Large intestine (tissue), 3 donors: ENCODE measurements around the gene TEKT5. TPM values are rescaled to one million over a fixed set of nuclear protein-coding genes. Genes with fewer than 3 reads are reported as not detected.

Source experiments
- DNase-seq, 2 donors: peaks; one replicate each; pipeline versions ENCODE4 v3.0.0 to v3.0.0-alpha.2; 2013
- H3K27ac ChIP-seq: one replicate; pipeline ENCODE4 v1.5.1; 2013; ENCODE audit warnings: low read length
- H3K27me3 ChIP-seq: 2 replicates; pipeline ENCODE4 v1.6.1; 2013; ENCODE audit warnings: low read length; ENCODE audit not compliant: control insufficient read depth, insufficient read depth
- H3K36me3 ChIP-seq: 2 replicates; pipeline ENCODE4 v1.6.1; 2013; ENCODE audit warnings: low read length; ENCODE audit not compliant: control insufficient read depth, insufficient read depth
- H3K4me1 ChIP-seq: one replicate; pipeline ENCODE4 v1.6.1; 2013; ENCODE audit warnings: low read length; ENCODE audit not compliant: control insufficient read depth, insufficient read depth
- H3K4me3 ChIP-seq: one replicate; pipeline ENCODE4 v1.5.1; 2013; ENCODE audit warnings: low read length
- H3K9me3 ChIP-seq: one replicate; pipeline ENCODE4 v1.6.1; 2013; ENCODE audit warnings: mild to moderate bottlenecking, low read depth, low read length, moderate library complexity; ENCODE audit not compliant: control insufficient read depth
- WGBS: methylation state at CpG from one replicate; pipeline ENCODE4 v1.1.5; 2013; ENCODE audit warnings: low lambda C conversion rate; ENCODE audit not compliant: insufficient coverage; 5-methylcytosine and 5-hydroxymethylcytosine counted together
- polyA plus RNA-seq: library from polyadenylated mRNA; unstranded; fragments of 120-200 nt; gene quantifications from one replicate; pipeline ENCODE4 v1.2.1, GENCODE V29; 2013

Gene TEKT5
- polyA plus RNA-seq, 1 donor, result 0.09 TPM

DNA sequence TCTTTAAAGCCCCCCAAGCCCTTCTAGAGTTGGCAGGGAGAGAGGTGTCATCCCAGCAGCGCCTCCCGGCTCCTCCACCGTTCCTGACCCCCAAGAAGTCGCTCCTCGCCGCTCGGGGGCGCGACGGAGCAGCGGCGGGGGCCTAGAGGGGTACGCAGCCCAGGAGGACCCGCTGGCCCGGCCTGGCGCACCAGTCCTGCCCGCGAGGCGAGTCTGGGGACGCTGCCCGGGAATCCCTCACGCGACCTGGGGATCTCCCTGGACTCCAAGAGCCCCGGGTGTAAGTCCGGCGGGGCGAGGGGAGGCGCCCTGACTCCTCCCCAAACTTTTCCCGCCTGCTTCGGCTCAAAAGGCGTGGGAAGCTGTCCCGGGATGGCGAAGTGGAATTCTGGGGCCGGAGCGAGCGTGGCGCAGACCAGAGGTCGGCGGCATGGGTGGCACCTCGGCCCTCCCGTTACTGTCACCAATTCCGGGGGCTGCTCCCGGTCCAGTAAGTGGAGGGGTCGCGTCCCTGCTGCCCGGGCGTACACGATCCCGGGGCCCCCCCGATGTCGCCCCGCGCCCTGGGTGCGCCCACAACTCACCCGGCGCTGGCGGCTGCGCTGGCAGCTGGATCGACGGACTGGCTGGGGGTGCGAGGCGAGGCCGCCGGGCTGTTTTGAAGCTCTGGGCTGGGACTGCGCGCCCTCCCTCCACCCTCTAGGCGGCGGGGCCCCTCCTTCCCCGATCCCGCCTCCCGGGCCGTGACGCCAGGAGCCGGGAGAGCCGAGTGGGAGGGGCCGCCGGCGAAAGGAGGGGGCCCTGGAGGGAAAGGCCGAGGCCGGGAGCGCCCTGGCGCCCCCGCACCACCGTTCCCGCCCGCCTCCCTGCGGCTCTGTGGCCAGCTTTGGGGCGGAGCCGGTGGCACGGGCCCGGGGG, 114.5 kb downstream of the TEKT5 start, which contains the start of gene EMP2:
Gene EMP2, minus strand, starts transcription at position 634 of the 918 bp plus-strand sequence. CDS start 32,981 bp downstream, outside the sequence.
- peak within 1 kb of the TSS; percentile 45 for H3K27ac ChIP-seq
- peaks cover 2% of the 10 kb centered on the region for H3K27me3 ChIP-seq
- no peaks in the 10 kb centered on the region for H3K9me3 ChIP-seq
- H3K4me1 ChIP-seq, result peaks cover 14% of the 10 kb centered on the region
- H3K4me3 ChIP-seq, result peak within 1 kb of the TSS; percentile 69
- no CpG with 5 or more reads among the region's 91 CpGs for WGBS
- peak; percentile 63 to 80 for DNase-seq
- H3K36me3 ChIP-seq, result no peaks in the 10 kb centered on the region

DNA sequence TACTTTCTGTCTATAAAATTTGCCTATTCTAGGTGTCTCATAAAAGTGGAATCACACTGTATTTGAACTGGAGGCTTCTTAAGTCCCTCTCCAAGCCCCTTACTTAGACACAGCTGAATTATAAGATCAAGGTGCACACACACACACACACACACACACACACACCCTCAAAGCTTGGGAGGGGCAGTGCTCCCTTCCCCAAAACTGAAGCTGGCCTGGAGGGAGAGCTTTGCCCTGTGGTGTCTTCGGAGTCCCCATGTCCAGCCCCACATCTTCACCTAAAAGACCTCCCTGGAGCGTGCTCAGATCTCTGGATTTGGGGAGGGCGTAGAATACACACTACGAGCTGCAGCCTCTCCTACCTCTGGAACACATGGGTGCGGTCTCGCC, 115.2 kb downstream of the TEKT5 start:
- WGBS, result no CpG with 5 or more reads among the region's 6 CpGs
- H3K9me3 ChIP-seq, result no peaks in the 10 kb centered on the region
- H3K27ac ChIP-seq, result no peak overlapping the region
- no peak for DNase-seq
- H3K36me3 ChIP-seq, result no peaks in the 10 kb centered on the region
- H3K27me3 ChIP-seq, result peaks cover 2% of the 10 kb centered on the region
- peaks cover 14% of the 10 kb centered on the region for H3K4me1 ChIP-seq
- H3K4me3 ChIP-seq, result peak overlapping the region; percentile 69

DNA sequence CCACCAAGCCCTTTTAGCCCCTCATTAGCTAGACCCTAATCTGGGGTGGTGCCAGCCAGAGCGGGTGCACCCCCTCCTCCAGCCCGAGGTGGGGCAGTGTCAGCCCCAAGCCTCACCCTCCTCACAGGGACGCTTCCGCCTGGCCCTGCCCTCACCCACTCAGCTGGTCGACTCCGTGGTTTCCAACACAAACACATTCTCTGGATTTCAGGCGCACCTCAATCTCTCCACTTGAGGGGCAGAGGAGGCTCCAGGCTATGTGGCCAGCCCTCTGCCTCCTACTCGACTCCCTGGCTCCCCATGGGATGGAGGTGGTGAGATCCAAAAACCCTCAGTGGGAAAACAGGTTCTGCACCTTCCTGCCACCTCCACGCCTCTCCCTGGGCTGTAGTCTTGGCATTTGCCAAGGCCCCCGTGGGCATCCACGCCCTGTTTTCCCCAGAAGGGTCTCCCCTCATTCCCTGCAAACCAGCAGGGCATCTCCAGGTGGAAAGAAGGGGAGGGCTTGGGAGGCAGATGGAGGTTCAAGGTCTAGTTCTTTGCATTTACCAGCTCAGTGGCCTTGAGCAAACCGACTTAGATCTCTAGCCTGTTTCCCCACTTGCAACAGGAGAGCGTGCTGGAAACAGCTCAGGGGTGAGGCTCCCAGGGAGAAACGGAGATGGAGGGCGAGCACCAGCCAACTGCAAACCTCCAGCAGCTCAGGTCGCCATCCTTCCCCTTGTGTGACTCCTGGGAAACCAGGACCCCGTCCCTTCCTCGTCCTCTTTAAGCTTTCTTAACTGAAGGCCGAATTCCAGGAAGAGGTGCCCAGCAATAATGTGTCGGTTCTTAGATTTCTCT, 116.0 kb downstream of the TEKT5 start:
- H3K36me3 ChIP-seq, result no peaks in the 10 kb centered on the region
- peak overlapping the region; percentile 21 for H3K27ac ChIP-seq
- WGBS, result no CpG with 5 or more reads among the region's 20 CpGs
- peaks cover 14% of the 10 kb centered on the region for H3K4me1 ChIP-seq
- no peak overlapping the region for H3K4me3 ChIP-seq
- H3K9me3 ChIP-seq, result no peaks in the 10 kb centered on the region
- peaks cover 2% of the 10 kb centered on the region for H3K27me3 ChIP-seq
- peak in 1 of 2 donors; percentile 55 for DNase-seq

Other genes with a start within 250 kb of the TEKT5 start
- gene EMP2, start 114.3 kb downstream of the TEKT5 start, polyA plus RNA-seq, result 17.0 TPM
- gene NUBP1, start 48.9 kb upstream of the TEKT5 start, polyA plus RNA-seq, result 29.0 TPM
- gene TVP23A, start 123.9 kb upstream of the TEKT5 start, polyA plus RNA-seq, result 3.5 TPM
- gene CIITA, start 182.3 kb upstream of the TEKT5 start, polyA plus RNA-seq, result 11.9 TPM
- gene DEXI, start 247.5 kb upstream of the TEKT5 start, polyA plus RNA-seq, result 31.8 TPM
- 13.2 TPM for gene CLEC16A, start 249.6 kb upstream of the TEKT5 start, polyA plus RNA-seq